Vagina (tissue), 2 donors: Measurements from ENCODE around the gene BEX4. TPM values are rescaled to one million over a fixed set of nuclear protein-coding genes. Genes with fewer than 3 reads are reported as not detected.

ENCODE experiments used
- DNase-seq, 2 donors: peaks; one replicate each; pipeline ENCODE4 v3.0.0-alpha.2; 2017; ENCODE audit errors: extremely low spot score in 2 of 2
- H3K27ac ChIP-seq: fragments of 200-600 bp; sonication (generic); one replicate; pipeline ENCODE4 v1.5.1; 2019
- H3K27me3 ChIP-seq: fragments of 200-600 bp; sonication (generic); one replicate; pipeline ENCODE4 v1.5.1; 2019
- H3K36me3 ChIP-seq, 2 donors: fragments of 200-600 bp; sonication (generic); one replicate each; pipeline ENCODE4 v1.5.1; 2017 to 2019
- H3K4me1 ChIP-seq: fragments of 200-600 bp; sonication (generic); one replicate; pipeline ENCODE4 v1.5.1; 2019
- H3K4me3 ChIP-seq, 2 donors: fragments of 200-600 bp; sonication (generic); 1 replicate in 1 of 2; 2 replicates in 1 of 2; pipeline ENCODE4 v1.5.1; 2016 to 2019
- H3K9me3 ChIP-seq: fragments of 200-600 bp; sonication (generic); one replicate; pipeline ENCODE4 v1.5.1; 2019
- POLR2A ChIP-seq, 2 donors: fragments of 450-650 bp; IDR thresholded peaks; one replicate each; pipeline ENCODE4 v1.6.1; 2017; ENCODE audit warnings: antibody characterized with exemption in 2 of 2, mild to moderate bottlenecking in 2 of 2, moderate library complexity in 2 of 2
- POLR2AphosphoS5 ChIP-seq, 2 donors: sonication (generic); formaldehyde crosslinking; IDR thresholded peaks; one replicate each; pipeline ENCODE4 v1.9.0; 2017; ENCODE audit warnings: antibody characterized with exemption in 2 of 2, mild to moderate bottlenecking in 2 of 2, low read depth in 1 of 2; ENCODE audit not compliant: insufficient read depth in 1 of 2
- intact Hi-C: fragments of 100-400 bp; cut with DNase I; formaldehyde crosslinking; loops from one replicate; pipeline ENCODE4 v1.15.1; 2023
- total RNA-seq: library from RNA; depleted of rRNA; stranded (reverse); fragments of >200 nt; gene quantifications from one replicate; pipeline ENCODE4 v1.2.3, GENCODE V29; 2016
- TF ChIP-seq, protein P1 (sequence below), 3 experiments: fragments of 450-650 bp in 2 of 3; fragments of 200-600 bp in 1 of 3; sonication (generic) in 1 of 3; IDR thresholded peaks; one replicate each; pipeline ENCODE4 v1.5.1; 2017 to 2019; ENCODE audit warnings: antibody characterized with exemption in 3 of 3, mild to moderate bottlenecking in 2 of 3, moderate library complexity in 2 of 3

The BEX4 gene
- total RNA-seq, 1 donor from 2014 or later = 32.7 TPM

DNA sequence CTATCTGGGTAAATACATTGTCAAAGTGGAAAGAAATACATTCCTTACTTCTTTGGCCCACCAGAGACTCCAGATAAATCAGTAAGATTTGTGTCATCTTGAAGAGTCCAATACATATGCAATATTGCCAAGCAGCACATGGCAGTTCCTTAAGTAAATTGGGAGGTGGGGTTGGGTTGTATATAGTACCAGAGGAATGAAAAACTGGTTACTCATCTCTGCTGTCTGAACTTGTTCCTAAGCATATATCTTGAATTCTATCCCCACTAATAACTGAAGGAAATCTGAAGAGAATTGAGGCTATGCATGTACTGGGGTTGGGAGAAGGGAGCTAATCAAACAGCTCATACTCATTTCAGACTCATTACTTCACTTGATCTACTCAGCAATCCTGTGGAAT lies 25.2 kb downstream of the BEX4 start:
- no peak for DNase-seq
- H3K27ac ChIP-seq = no peak overlapping the region
- TF ChIP-seq POLR2A (IDR thresholded peaks at IDR 0.05) = no peak
- no peak for TF ChIP-seq POLR2AphosphoS5 (IDR thresholded peaks at IDR 0.05; ENCODE audit: insufficient read depth in 1 of 2, low read depth in 1 of 2)
- TF ChIP-seq, protein P1, sequence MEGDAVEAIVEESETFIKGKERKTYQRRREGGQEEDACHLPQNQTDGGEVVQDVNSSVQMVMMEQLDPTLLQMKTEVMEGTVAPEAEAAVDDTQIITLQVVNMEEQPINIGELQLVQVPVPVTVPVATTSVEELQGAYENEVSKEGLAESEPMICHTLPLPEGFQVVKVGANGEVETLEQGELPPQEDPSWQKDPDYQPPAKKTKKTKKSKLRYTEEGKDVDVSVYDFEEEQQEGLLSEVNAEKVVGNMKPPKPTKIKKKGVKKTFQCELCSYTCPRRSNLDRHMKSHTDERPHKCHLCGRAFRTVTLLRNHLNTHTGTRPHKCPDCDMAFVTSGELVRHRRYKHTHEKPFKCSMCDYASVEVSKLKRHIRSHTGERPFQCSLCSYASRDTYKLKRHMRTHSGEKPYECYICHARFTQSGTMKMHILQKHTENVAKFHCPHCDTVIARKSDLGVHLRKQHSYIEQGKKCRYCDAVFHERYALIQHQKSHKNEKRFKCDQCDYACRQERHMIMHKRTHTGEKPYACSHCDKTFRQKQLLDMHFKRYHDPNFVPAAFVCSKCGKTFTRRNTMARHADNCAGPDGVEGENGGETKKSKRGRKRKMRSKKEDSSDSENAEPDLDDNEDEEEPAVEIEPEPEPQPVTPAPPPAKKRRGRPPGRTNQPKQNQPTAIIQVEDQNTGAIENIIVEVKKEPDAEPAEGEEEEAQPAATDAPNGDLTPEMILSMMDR (IDR thresholded peaks at IDR 0.05) = no peak
- no peaks in the 10 kb centered on the region for H3K4me1 ChIP-seq
- H3K9me3 ChIP-seq = no peaks in the 10 kb centered on the region
- intact Hi-C loops = no loop called here
- H3K4me3 ChIP-seq = no peak overlapping the region
- H3K27me3 ChIP-seq = no peaks in the 10 kb centered on the region
- H3K36me3 ChIP-seq = no peaks in the 10 kb centered on the region

DNA sequence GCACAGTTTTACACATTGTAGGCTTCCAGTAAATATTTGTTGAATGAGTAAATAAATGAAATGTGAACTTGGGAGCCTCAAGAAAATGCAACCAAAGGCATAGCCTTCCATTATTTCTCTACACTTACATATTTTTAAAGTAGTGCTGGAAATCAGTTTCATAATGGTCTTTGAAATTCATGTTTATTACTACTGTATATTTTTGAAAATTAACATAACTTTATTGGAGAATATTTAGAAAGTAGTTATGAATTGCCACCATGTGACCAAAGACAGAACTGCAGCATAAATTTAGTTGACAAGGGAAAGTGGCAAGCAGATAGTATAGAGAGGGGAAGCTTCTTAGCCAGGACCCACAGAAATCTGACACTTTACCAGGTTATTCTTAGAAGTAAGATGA lies 33.6 kb downstream of the BEX4 start:
- Histone ChIP-seq H3K27me3 (no peaks in the 10 kb centered on the region), H3K4me3 (no peak overlapping the region), H3K36me3 (no peaks in the 10 kb centered on the region), H3K9me3 (no peaks in the 10 kb centered on the region), H3K4me1 (peaks cover 4% of the 10 kb centered on the region), H3K27ac (no peak overlapping the region)
- TF ChIP-seq POLR2AphosphoS5 (IDR thresholded peaks at IDR 0.05; ENCODE audit: insufficient read depth in 1 of 2, low read depth in 1 of 2) = no peak
- TF ChIP-seq, protein P1 (IDR thresholded peaks at IDR 0.05) = peak in 1 of 3 experiments; percentile 17
- no peak for TF ChIP-seq POLR2A (IDR thresholded peaks at IDR 0.05)
- no peak for DNase-seq
- intact Hi-C loops = no loop called here

DNA sequence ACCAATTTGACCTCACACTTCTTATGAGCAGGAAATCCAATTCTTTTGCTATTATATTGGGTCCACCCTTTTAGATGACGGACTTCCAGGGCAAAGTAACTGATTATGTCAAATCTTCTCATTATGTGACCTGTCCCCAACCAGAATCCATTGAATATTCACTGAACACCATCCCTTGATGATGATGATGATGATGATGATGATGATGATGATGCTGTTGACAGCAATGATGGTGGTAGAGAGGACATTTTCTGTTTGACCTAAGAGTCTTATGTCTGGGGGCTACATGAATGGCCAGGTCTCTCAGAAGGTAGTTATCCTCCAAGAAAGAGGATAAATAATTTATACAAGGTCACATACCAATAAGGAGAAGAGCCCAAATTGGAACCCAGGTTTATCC lies 34.9 kb downstream of the BEX4 start:
- intact Hi-C loops = no loop called here
- Histone ChIP-seq H3K4me3 (no peak overlapping the region), H3K27me3 (no peaks in the 10 kb centered on the region), H3K36me3 (no peaks in the 10 kb centered on the region), H3K4me1 (peaks cover 7% of the 10 kb centered on the region), H3K9me3 (no peaks in the 10 kb centered on the region), H3K27ac (no peak overlapping the region)
- no peak for DNase-seq
- no peak for TF ChIP-seq POLR2AphosphoS5 (IDR thresholded peaks at IDR 0.05; ENCODE audit: insufficient read depth in 1 of 2, low read depth in 1 of 2)
- no peak for TF ChIP-seq POLR2A (IDR thresholded peaks at IDR 0.05)
- TF ChIP-seq, protein P1 (IDR thresholded peaks at IDR 0.05) = no peak

DNA sequence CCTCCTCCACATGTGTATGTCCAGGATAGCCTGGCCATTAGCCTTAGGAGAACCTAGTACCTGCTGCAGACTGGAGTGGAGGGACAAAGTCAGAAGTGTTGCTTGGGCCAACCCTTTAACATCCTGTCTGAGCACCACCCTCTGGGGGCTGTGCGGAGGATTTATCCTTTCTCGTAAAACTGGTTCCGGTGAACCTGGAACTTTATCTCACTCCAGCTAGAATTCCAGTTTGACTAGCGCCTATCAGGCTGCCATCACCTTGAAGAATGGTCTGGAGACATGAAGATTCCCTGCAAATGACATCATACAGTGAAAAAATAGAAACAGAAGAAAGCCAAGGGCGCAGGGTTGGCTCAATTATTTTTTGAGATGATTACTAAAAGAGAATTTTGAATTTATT lies 36.1 kb downstream of the BEX4 start:
- peaks cover 7% of the 10 kb centered on the region for H3K4me1 ChIP-seq
- no peak for DNase-seq
- no peak overlapping the region for H3K4me3 ChIP-seq
- no peaks in the 10 kb centered on the region for H3K9me3 ChIP-seq
- H3K27ac ChIP-seq = no peak overlapping the region
- TF ChIP-seq POLR2A (IDR thresholded peaks at IDR 0.05) (no peak), POLR2AphosphoS5 (IDR thresholded peaks at IDR 0.05; ENCODE audit: insufficient read depth in 1 of 2, low read depth in 1 of 2) (no peak)
- TF ChIP-seq, protein P1 (IDR thresholded peaks at IDR 0.05) = no peak
- intact Hi-C loops = no loop called here
- no peaks in the 10 kb centered on the region for H3K27me3 ChIP-seq
- H3K36me3 ChIP-seq = no peaks in the 10 kb centered on the region

DNA sequence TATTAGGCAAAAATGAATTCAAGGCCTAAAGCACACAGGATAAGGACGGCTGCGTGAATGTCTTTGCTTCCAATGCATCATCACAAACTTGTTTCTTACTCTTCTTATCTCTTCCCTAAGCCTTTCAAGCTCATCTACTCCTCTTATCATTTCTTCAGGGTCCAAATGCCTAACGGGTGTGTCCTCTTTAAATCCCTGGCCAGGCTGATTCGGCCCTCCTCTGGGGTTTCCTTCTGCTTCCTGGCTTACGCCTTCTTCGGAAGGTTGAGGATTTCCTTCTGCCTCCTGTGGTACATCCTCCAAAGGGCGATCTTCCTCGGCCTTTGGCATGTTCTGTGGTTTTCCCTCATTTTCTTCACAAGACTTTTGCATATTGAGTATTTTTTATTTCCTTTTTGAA lies 38.7 kb downstream of the BEX4 start:
- Histone ChIP-seq H3K27me3 (no peaks in the 10 kb centered on the region), H3K36me3 (no peaks in the 10 kb centered on the region), H3K9me3 (no peaks in the 10 kb centered on the region), H3K4me3 (peak overlapping the region; percentile 42 to 67), H3K27ac (peak overlapping the region; percentile 94), H3K4me1 (peaks cover 7% of the 10 kb centered on the region)
- intact Hi-C loops = no loop called here
- TF ChIP-seq, protein P1 (IDR thresholded peaks at IDR 0.05) = no peak
- TF ChIP-seq POLR2AphosphoS5 (IDR thresholded peaks at IDR 0.05; ENCODE audit: insufficient read depth in 1 of 2, low read depth in 1 of 2) = no peak
- no peak for TF ChIP-seq POLR2A (IDR thresholded peaks at IDR 0.05)
- DNase-seq = no peak
